CD4-positive, alpha-beta memory T cell (primary cell): Measurements from ENCODE around the gene MIEN1. TPM values are rescaled to one million over a fixed set of nuclear protein-coding genes. Genes with fewer than 3 reads are reported as not detected.

Experiments
- CTCF ChIA-PET: fragments of 350-600 bp; sonication (Branson Sonifier 250); formaldehyde crosslinking; loops from one replicate; lab custom pipeline; 2021; ENCODE audit warnings: inconsistent platforms; ENCODE audit not compliant: partially characterized antibody; lab: Charles Lee
- POLR2A ChIA-PET: fragments of 350-600 bp; sonication (Branson Sonifier 250); formaldehyde crosslinking; loops from one replicate; lab custom pipeline; 2021; ENCODE audit not compliant: partially characterized antibody; lab: Charles Lee
- DNase-seq, 5 donors: peaks; one replicate each; pipeline versions ENCODE4 v3.0.0 to v3.0.0-alpha.2; 2020 to 2022; ENCODE audit warnings: mixed read lengths in 1 of 5
- H3K27ac ChIP-seq: one replicate; pipeline ENCODE4 v1.7.0; 2013; ENCODE audit warnings: low read depth, low read length
- H3K27me3 ChIP-seq: 2 replicates; pipeline ENCODE4 v1.7.0; 2013; ENCODE audit warnings: mild to moderate bottlenecking, low read length, moderate library complexity; ENCODE audit not compliant: insufficient read depth
- H3K36me3 ChIP-seq: 2 replicates; pipeline ENCODE4 v1.7.0; 2013; ENCODE audit warnings: mild to moderate bottlenecking, low read length, moderate library complexity; ENCODE audit not compliant: insufficient read depth
- H3K4me1 ChIP-seq: 2 replicates; pipeline ENCODE4 v1.7.0; 2013; ENCODE audit warnings: mild to moderate bottlenecking, low read length, moderate library complexity; ENCODE audit not compliant: insufficient read depth
- H3K4me3 ChIP-seq, 2 donors: one replicate each; pipeline ENCODE4 v1.7.0; 2013; ENCODE audit warnings: low read length in 2 of 2, mild to moderate bottlenecking in 1 of 2
- H3K9me3 ChIP-seq, 2 donors: one replicate each; pipeline ENCODE4 v1.7.0; 2013; ENCODE audit warnings: low read length in 2 of 2, control low read depth in 1 of 2; ENCODE audit not compliant: control insufficient read depth in 1 of 2
- H3K27ac Mint-ChIP-seq, 7 donors: one replicate each; pipeline ENCODE4 v1.8.0; 2020 to 2021; ENCODE audit warnings: mixed read lengths in 7 of 7, mild to moderate bottlenecking in 6 of 7, inconsistent platforms in 3 of 7, moderate library complexity in 3 of 7
- H3K27me3 Mint-ChIP-seq, 2 donors: one replicate each; pipeline ENCODE4 v1.8.0; 2020 to 2021; ENCODE audit warnings: mixed read lengths in 2 of 2
- H3K36me3 Mint-ChIP-seq, 2 donors: one replicate each; pipeline ENCODE4 v1.8.0; 2020 to 2021; ENCODE audit warnings: mixed read lengths in 2 of 2, inconsistent platforms in 1 of 2, mild to moderate bottlenecking in 1 of 2
- H3K4me1 Mint-ChIP-seq, 4 donors: one replicate each; pipeline ENCODE4 v1.8.0; 2020 to 2021; ENCODE audit warnings: mixed read lengths in 4 of 4, mild to moderate bottlenecking in 1 of 4
- H3K4me3 Mint-ChIP-seq, 8 donors: one replicate each; pipeline ENCODE4 v1.8.0; 2020 to 2021; ENCODE audit warnings: mixed read lengths in 8 of 8, mild to moderate bottlenecking in 7 of 8, moderate library complexity in 6 of 8, inconsistent platforms in 3 of 8
- H3K9me3 Mint-ChIP-seq, 8 donors: one replicate each; pipeline ENCODE4 v1.8.0; 2020 to 2021; ENCODE audit warnings: mixed read lengths in 8 of 8, mild to moderate bottlenecking in 5 of 8, inconsistent platforms in 3 of 8, moderate library complexity in 1 of 8
- intact Hi-C: fragments of 100-400 bp; cut with micrococcal nuclease; formaldehyde crosslinking; loops from one replicate; pipeline ENCODE4 v1.15.1; 2023
- polyA plus RNA-seq, 2 donors: library from polyadenylated mRNA; unstranded; fragments of 300-500 nt; fragmentation: Illumina TruSeq; gene quantifications; one replicate each; pipeline ENCODE4 v1.2.3, GENCODE V29; 2021
- total RNA-seq, 2 experiments: library from RNA; stranded (reverse); gene quantifications; one replicate each; pipeline ENCODE4 v1.2.3, GENCODE V29; 2021

Gene MIEN1
- total and polyA plus RNA-seq, 4 experiments from 2014 or later, result 35.8 to 96.6 (median 63.3) TPM

DNA sequence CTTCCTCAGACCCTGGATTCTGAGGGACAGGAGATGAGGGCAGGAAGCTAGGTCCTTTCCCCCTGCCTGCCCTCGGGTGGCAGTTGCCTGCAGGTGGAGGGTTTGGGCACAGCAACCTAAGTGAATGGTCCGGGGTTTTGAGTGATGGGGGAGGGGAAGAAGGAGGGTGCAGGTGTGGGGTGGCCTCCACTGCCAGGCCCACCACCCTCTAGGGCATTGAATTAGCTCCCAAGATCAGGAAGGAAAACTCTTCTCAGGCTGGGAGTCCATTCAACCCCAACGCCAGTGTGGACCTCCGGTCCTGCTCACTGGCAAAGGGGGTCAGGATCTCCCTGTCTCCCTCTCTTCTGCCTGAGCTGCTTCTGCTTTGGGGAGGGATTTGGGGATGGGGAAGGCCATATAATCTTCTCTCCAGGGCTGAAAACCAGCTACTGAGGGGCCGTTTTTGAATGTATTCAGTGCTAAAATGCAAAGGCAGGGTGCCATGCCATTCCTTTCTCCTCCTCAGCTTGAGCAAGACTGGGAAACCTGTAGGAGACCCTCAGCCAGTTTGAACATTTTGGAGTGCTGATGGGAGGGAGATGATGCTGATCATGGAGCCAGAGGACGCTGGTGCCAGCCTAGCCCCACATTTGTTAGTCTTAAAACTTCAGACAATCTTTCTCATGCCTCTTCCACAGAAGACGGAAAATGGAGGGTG lies 26.2 kb upstream of the MIEN1 start:
- peak overlapping the region; percentile 66 to 97 (median 82) for H3K4me3 Mint-ChIP-seq
- H3K4me1 Mint-ChIP-seq, result peaks cover 50 to 71% (median 60%) of the 10 kb centered on the region in 4 donors
- Histone ChIP-seq H3K4me3 (no peak overlapping the region), H3K27ac (peak overlapping the region; percentile 90), H3K4me1 (peaks cover 66% of the 10 kb centered on the region), H3K9me3 (no peaks in the 10 kb centered on the region), H3K27me3 (no peaks in the 10 kb centered on the region), H3K36me3 (no peaks in the 10 kb centered on the region)
- intact Hi-C loops, result loop anchor here (1.0 to 10.0 kb wide), 2 partner anchors 14 to 198 kb away; no protein-coding TSS in a partner anchor
- no peak for DNase-seq
- CTCF ChIA-PET, result interaction anchor here (0.7 to 7.0 kb wide), 11 partner anchors 13 to 134 kb away, joined by 3 to 68 read pairs (median 4); partner anchors contain the start of gene IKZF3
- no peaks in the 10 kb centered on the region for H3K9me3 Mint-ChIP-seq
- H3K36me3 Mint-ChIP-seq, result peaks cover 6 to 27% of the 10 kb centered on the region in 2 donors
- no peaks in the 10 kb centered on the region for H3K27me3 Mint-ChIP-seq
- H3K27ac Mint-ChIP-seq, result peak overlapping the region; percentile 96 to 100 (median 98)
- POLR2A ChIA-PET, result interaction anchor here (1.1 to 8.1 kb wide), 19 partner anchors 7 to 170 kb away, joined by 3 to 99 read pairs (median 19); partner anchors contain the start of genes IKZF3, LRRC3C, MIEN1 and ORMDL3

DNA sequence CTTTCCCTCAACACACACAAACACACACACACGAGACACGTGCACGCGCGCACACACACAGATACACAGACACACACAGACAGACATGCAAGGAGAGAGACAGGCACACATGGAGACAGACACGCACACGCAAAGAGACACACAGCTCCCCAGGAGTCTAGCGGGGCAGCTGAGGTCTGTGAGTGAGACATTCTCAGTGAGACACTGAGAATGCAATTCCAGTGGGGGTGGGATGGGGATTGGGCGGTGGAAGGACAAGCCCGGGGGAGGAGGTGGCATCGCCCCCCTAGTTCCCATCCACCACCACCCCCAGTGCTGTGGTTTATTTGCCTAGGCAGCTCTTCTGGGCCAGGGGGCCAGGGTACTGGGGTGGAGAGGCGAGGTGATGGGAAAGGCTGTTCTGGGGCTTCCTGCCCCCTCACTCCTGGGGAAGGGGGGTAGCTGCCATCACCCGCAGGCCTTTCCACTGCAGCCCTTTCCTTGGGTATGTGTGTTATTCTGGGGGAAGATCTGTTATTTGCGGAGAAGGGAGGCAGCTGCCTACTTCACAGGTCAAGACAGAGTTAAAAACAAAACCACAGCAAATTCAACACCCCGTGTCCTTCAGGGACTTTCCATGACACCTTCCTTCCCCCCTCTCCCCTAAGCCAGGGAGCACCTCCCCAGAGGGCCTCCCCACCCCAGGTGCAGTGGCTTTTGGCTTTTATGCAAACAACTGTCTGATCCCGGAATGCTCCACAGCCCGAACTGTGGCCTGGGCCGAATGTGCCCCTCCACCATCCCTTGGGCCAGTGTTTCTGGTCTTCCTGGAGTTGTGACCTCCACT lies 25.4 kb upstream of the MIEN1 start:
- intact Hi-C loops, result loop anchor here (1.0 to 10.0 kb wide), 5 partner anchors 15 to 225 kb away; partner anchors contain the start of gene PSMD3
- Histone ChIP-seq H3K4me3 (peak overlapping the region; percentile 42 to 67), H3K27me3 (no peaks in the 10 kb centered on the region), H3K9me3 (no peaks in the 10 kb centered on the region), H3K36me3 (no peaks in the 10 kb centered on the region), H3K27ac (peak overlapping the region; percentile 90), H3K4me1 (peaks cover 63% of the 10 kb centered on the region)
- POLR2A ChIA-PET, result interaction anchor here (0.7 to 8.1 kb wide), 27 partner anchors 8 to 224 kb away, joined by 3 to 99 read pairs (median 10); partner anchors contain the start of genes IKZF3, LRRC3C, MIEN1 and ORMDL3
- H3K36me3 Mint-ChIP-seq, result peaks cover 2 to 22% of the 10 kb centered on the region in 2 donors
- H3K4me1 Mint-ChIP-seq, result peaks cover 49 to 67% (median 55%) of the 10 kb centered on the region in 4 donors
- peak; percentile 62 to 88 (median 67) for DNase-seq
- peak overlapping the region; percentile 96 to 100 (median 98) for H3K27ac Mint-ChIP-seq
- peak overlapping the region; percentile 66 to 97 (median 86) for H3K4me3 Mint-ChIP-seq
- CTCF ChIA-PET, result interaction anchor here (0.7 to 7.0 kb wide), 15 partner anchors 14 to 139 kb away, joined by 3 to 68 read pairs (median 4); partner anchors contain the start of gene IKZF3
- no peaks in the 10 kb centered on the region for H3K27me3 Mint-ChIP-seq
- no peaks in the 10 kb centered on the region for H3K9me3 Mint-ChIP-seq

DNA sequence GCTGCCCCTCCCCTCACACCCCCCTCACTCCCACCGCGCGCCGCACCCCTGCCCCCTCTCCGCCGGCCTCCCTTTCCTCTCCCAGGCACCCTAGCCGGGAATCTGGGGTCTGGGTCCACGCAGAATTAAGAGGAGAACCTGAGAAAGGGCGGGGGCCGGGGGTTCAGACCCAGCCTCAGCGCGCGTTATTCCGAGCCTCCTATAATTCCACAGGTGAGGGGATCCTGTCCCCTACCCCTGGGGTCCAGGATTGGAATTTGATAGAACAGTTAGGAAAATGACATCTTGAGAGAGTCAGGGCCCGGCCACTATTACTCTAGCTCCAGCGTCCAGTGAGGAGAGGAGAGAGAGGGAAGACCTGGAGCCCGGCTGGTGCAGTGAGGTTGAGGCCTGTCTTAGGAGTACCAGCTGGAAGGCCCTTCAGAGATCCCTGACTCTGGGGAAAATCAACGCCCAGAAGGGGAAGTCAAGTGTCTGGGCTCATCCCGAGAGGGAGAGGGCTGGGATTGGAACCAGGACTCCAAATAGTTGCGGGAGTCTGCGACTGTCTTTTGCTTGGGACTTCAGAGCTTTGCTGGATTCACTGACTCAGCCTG lies 24.7 kb upstream of the MIEN1 start:
- Mint-ChIP-seq H3K27me3 (no peaks in the 10 kb centered on the region), H3K4me3 (peak overlapping the region; percentile 66 to 97 (median 86)), H3K4me1 (peaks cover 49 to 67% (median 55%) of the 10 kb centered on the region in 4 donors), H3K9me3 (no peaks in the 10 kb centered on the region), H3K27ac (peak overlapping the region; percentile 96 to 100 (median 98)), H3K36me3 (peaks cover 0 to 19% of the 10 kb centered on the region in 2 donors)
- no peaks in the 10 kb centered on the region for H3K36me3 ChIP-seq
- no peak for DNase-seq
- ChIA-PET POLR2A (interaction anchor here (0.7 to 8.1 kb wide), 28 partner anchors 9 to 225 kb away, joined by 3 to 99 read pairs (median 10); partner anchors contain the start of genes IKZF3, LRRC3C, MIEN1 and ORMDL3), CTCF (interaction anchor here (0.8 to 7.0 kb wide), 15 partner anchors 10 to 140 kb away, joined by 3 to 68 read pairs (median 4); partner anchors contain the start of genes IKZF3 and MIEN1)
- peak overlapping the region; percentile 90 for H3K27ac ChIP-seq
- H3K9me3 ChIP-seq, result no peaks in the 10 kb centered on the region
- peak overlapping the region; percentile 42 to 67 for H3K4me3 ChIP-seq
- intact Hi-C loops, result loop anchor here (1.0 to 10.0 kb wide), 12 partner anchors 23 to 294 kb away; partner anchors contain the start of genes CDK12, IKZF3, LRRC3C and MIEN1
- H3K4me1 ChIP-seq, result peaks cover 63% of the 10 kb centered on the region
- no peaks in the 10 kb centered on the region for H3K27me3 ChIP-seq

DNA sequence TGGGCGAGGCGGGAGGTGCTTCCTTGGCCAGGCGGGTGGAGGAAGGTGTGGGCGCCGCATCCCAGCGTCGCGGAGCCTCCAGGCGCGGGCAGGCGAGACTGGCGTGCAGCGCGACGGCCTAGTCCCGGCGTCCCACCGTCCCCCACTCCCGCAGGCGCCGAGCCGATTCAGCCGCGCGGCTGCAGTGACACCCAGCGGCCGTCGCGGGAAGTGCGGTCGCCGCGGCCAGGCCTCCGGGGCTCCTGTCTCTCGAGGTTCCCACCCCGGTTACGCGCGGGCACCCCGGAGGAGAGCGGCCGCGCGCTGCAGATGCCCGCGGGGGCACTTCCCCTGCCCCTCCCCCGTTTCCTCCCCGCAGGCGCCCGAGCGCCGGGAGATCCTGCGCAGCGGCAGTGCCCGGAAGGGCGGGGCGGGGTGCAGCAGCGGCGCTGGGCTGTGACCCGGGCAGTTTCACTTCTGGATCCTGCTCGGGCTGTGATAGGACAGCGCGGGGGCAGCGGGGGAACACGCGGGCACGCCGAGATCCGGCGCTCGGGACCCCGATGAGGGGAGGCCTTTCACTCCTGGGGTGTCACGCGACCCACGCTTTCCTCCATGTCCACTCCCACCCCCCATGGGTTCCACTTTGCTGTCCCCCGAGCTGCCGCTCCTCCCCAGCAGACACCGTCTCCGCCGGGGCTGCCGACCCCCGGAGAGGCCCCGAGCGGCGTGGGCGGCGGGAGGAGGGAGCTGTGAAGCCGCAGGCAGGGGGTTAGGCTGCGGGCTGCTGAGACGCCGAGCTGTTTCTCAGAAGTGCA lies 24.0 kb upstream of the MIEN1 start:
- Histone ChIP-seq H3K4me1 (peaks cover 57% of the 10 kb centered on the region), H3K27me3 (no peaks in the 10 kb centered on the region), H3K36me3 (no peaks in the 10 kb centered on the region), H3K27ac (peak overlapping the region; percentile 90), H3K4me3 (peak overlapping the region; percentile 36 to 67), H3K9me3 (no peaks in the 10 kb centered on the region)
- peak overlapping the region; percentile 67 to 97 (median 81) for H3K4me3 Mint-ChIP-seq
- no peaks in the 10 kb centered on the region for H3K9me3 Mint-ChIP-seq
- DNase-seq, result peak; percentile 96 to 99 (median 99)
- H3K27me3 Mint-ChIP-seq, result no peaks in the 10 kb centered on the region
- peaks cover 0 to 14% of the 10 kb centered on the region in 2 donors for H3K36me3 Mint-ChIP-seq
- intact Hi-C loops, result loop anchor here (1.0 to 10.0 kb wide), 12 partner anchors 24 to 293 kb away; partner anchors contain the start of genes CDK12, IKZF3, LRRC3C and MIEN1
- POLR2A ChIA-PET, result interaction anchor here (0.7 to 8.1 kb wide), 28 partner anchors 9 to 226 kb away, joined by 3 to 99 read pairs (median 10); partner anchors contain the start of genes IKZF3, LRRC3C, MIEN1 and ORMDL3
- H3K4me1 Mint-ChIP-seq, result peaks cover 44 to 61% (median 53%) of the 10 kb centered on the region in 4 donors
- CTCF ChIA-PET, result interaction anchor here (0.6 to 7.0 kb wide), 20 partner anchors 9 to 207 kb away, joined by 3 to 68 read pairs (median 5); partner anchors contain the start of genes IKZF3 and MIEN1
- H3K27ac Mint-ChIP-seq, result peak overlapping the region; percentile 96 to 100 (median 98)

DNA sequence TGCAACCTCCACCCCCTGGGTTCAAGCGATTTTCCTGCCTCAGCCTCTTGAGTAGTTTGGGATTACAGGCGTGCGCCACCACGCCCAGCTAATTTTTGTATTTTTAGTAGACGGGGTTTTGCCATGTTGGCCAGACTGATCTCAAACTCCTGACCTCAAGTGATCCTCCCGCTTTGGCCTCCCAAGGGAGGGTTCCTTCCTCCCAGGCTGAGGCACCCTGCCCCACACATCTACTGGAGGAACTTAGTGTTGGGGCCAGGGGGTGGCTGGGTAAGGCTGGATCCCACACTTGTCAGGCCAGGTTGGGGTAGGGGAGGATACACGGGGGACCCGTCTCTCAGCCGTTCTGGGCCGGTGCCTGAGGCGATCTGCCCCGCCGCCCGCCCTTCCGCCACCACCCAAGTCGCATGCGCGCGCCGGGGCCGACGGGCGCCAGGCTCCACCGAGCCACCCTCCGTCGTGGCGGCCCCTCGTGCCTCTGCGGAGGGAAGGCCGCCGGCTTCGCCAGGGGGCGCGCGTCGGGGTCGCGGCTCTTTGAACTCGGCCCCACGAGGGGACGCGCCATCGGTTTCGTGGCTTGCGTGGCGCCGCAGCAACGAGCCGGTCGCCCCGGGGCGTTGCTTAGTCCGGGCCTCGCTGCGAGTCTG lies 23.3 kb upstream of the MIEN1 start:
- ChIA-PET CTCF (interaction anchor here (0.6 to 7.0 kb wide), 21 partner anchors 10 to 585 kb away, joined by 3 to 68 read pairs (median 4); partner anchors contain the start of gene MIEN1), POLR2A (interaction anchor here (0.7 to 8.1 kb wide), 22 partner anchors 9 to 870 kb away, joined by 3 to 99 read pairs (median 6); partner anchors contain the start of genes IKZF3, LRRC3C, MIEN1 and ORMDL3)
- Histone ChIP-seq H3K27ac (peak overlapping the region; percentile 90), H3K36me3 (no peaks in the 10 kb centered on the region), H3K9me3 (no peaks in the 10 kb centered on the region), H3K27me3 (no peaks in the 10 kb centered on the region), H3K4me1 (peaks cover 50% of the 10 kb centered on the region), H3K4me3 (peak overlapping the region in 1 of 2 donors; percentile 61)
- Mint-ChIP-seq H3K27me3 (no peaks in the 10 kb centered on the region), H3K4me3 (peak overlapping the region; percentile 76 to 84 (median 81)), H3K4me1 (peaks cover 40 to 56% (median 47%) of the 10 kb centered on the region in 4 donors), H3K27ac (peak overlapping the region; percentile 90 to 98 (median 94)), H3K36me3 (peaks cover 0 to 11% of the 10 kb centered on the region in 2 donors), H3K9me3 (no peaks in the 10 kb centered on the region)
- peak in 1 of 5 donors; percentile 55 for DNase-seq
- intact Hi-C loops, result loop anchor here (1.0 to 10.0 kb wide), 12 partner anchors 23 to 292 kb away; partner anchors contain the start of genes CDK12, IKZF3, LRRC3C and MIEN1
